Activated CD8-positive, alpha-beta T cell treated with anti-CD3 and anti-CD28 coated beads for 36 hours (primary cell): ENCODE results near the gene FRYL. TPM values are rescaled to one million over a fixed set of nuclear protein-coding genes. Genes with fewer than 3 reads are reported as not detected.

Experiments used
- ATAC-seq: fragments of 200-7000 bp; cut with Tn5 transposase; one replicate; pipeline ENCODE4 v1.10.0; 2021; ENCODE audit warnings: mild to moderate bottlenecking, moderate library complexity
- CTCF ChIA-PET: fragments of 350-600 bp; sonication (Branson Sonifier 250); formaldehyde crosslinking; loops from one replicate; lab custom pipeline; 2021; ENCODE audit warnings: antibody characterized with exemption; lab: Charles Lee
- POLR2A ChIA-PET: fragments of 350-600 bp; sonication (Branson Sonifier 250); formaldehyde crosslinking; loops from one replicate; lab custom pipeline; 2021; ENCODE audit warnings: antibody characterized with exemption; lab: Charles Lee
- DNase-seq: peaks from one replicate; pipeline ENCODE4 v3.0.0-alpha.2; 2020
- H3K27ac Mint-ChIP-seq: one replicate; pipeline ENCODE4 v1.8.0; 2021; ENCODE audit warnings: mild to moderate bottlenecking, mixed read lengths
- H3K27me3 Mint-ChIP-seq: one replicate; pipeline ENCODE4 v1.8.0; 2021; ENCODE audit warnings: mixed read lengths
- H3K36me3 Mint-ChIP-seq: one replicate; pipeline ENCODE4 v1.8.0; 2021; ENCODE audit warnings: low read depth, mixed read lengths
- H3K4me1 Mint-ChIP-seq: one replicate; pipeline ENCODE4 v1.8.0; 2021; ENCODE audit warnings: low read depth, mixed read lengths
- H3K4me3 Mint-ChIP-seq: one replicate; pipeline ENCODE4 v1.8.0; 2021; ENCODE audit warnings: mild to moderate bottlenecking, moderate library complexity, mixed read lengths
- H3K9me3 Mint-ChIP-seq: one replicate; pipeline ENCODE4 v1.8.0; 2021; ENCODE audit warnings: mixed read lengths
- intact Hi-C: fragments of 100-400 bp; cut with micrococcal nuclease; formaldehyde crosslinking; loops from one replicate; pipeline ENCODE4 v1.10.0; 2022
- total RNA-seq, 2 experiments: library from RNA; stranded (reverse); gene quantifications; one replicate each; pipeline ENCODE4 v1.2.3, GENCODE V29; 2021
- TF ChIP-seq, protein P1 (sequence below): fragments of 200-600 bp; IDR thresholded peaks from one replicate; pipeline ENCODE4 v1.8.0; 2022; ENCODE audit warnings: antibody characterized with exemption, mild to moderate bottlenecking

Gene FRYL
- total RNA-seq, 2 experiments from 2014 or later: 66.6 to 73.2 TPM

GRCh38 chr4:48493452-48494100 lies 286.5 kb downstream of the FRYL start:
- ChIA-PET CTCF (interaction anchor here (1.3 kb wide), 1 partner anchor 47 kb away, joined by 4 read pairs; no protein-coding TSS in a partner anchor), POLR2A (interaction anchor here (0.7 kb wide), 1 partner anchor 322 kb away, joined by 3 read pairs; no protein-coding TSS in a partner anchor)
- Mint-ChIP-seq H3K27me3 (peaks cover 28% of the 10 kb centered on the region), H3K27ac (no peak overlapping the region), H3K9me3 (no peaks in the 10 kb centered on the region), H3K36me3 (peaks cover under 1% of the 10 kb centered on the region), H3K4me3 (no peak overlapping the region), H3K4me1 (peaks cover under 1% of the 10 kb centered on the region)
- ATAC-seq (no peak), DNase-seq (no peak)
- intact Hi-C loops: no loop called here
- TF ChIP-seq, protein P1, sequence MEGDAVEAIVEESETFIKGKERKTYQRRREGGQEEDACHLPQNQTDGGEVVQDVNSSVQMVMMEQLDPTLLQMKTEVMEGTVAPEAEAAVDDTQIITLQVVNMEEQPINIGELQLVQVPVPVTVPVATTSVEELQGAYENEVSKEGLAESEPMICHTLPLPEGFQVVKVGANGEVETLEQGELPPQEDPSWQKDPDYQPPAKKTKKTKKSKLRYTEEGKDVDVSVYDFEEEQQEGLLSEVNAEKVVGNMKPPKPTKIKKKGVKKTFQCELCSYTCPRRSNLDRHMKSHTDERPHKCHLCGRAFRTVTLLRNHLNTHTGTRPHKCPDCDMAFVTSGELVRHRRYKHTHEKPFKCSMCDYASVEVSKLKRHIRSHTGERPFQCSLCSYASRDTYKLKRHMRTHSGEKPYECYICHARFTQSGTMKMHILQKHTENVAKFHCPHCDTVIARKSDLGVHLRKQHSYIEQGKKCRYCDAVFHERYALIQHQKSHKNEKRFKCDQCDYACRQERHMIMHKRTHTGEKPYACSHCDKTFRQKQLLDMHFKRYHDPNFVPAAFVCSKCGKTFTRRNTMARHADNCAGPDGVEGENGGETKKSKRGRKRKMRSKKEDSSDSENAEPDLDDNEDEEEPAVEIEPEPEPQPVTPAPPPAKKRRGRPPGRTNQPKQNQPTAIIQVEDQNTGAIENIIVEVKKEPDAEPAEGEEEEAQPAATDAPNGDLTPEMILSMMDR: no peak

DNA sequence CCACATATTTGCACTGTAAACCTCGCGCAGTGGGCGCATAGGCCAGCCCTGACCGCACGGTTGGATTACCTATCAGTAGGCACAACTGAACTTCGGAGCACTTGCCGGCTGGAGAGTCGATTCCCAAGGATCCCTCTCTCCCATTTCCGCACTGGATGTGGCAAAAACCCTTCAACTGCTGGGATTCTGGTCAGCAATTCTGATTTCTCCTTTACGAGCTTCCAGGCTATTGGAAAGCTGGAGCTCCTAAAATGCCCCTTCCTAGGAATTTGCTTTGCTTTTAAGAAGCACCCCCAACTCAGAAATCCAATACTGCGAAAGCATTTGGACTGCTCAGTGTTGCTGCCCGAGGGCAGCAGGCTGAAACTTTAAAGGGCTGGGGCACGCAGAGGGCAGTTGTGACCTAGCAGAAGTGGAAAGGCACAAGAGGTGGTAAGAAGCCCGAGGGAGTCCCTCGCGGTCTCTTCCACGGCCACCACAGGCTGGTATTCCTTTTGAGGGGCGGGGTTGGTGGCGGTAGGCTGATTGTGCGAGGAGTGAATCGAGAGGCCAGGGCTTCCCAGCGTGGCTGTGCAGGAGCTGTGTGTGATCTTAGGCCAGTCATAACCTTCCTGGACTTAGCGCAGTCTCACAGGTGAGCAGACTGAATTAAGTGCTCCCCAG lies 288.4 kb downstream of the FRYL start:
- H3K9me3 Mint-ChIP-seq: no peaks in the 10 kb centered on the region
- H3K4me3 Mint-ChIP-seq: no peak overlapping the region
- no peak overlapping the region for H3K27ac Mint-ChIP-seq
- ChIA-PET CTCF (no interaction called here), POLR2A (no interaction called here)
- H3K27me3 Mint-ChIP-seq: peaks cover 41% of the 10 kb centered on the region
- no peaks in the 10 kb centered on the region for H3K36me3 Mint-ChIP-seq
- DNase-seq: no peak
- no peak for ATAC-seq
- H3K4me1 Mint-ChIP-seq: no peaks in the 10 kb centered on the region
- TF ChIP-seq, protein P1: no peak
- intact Hi-C loops: no loop called here

GRCh38 chr4:48490680-48491513 lies 289.2 kb downstream of the FRYL start:
- ATAC-seq (peak; percentile 29), DNase-seq (peak; percentile 24)
- Mint-ChIP-seq H3K27me3 (peaks cover 43% of the 10 kb centered on the region), H3K4me1 (no peaks in the 10 kb centered on the region), H3K36me3 (no peaks in the 10 kb centered on the region), H3K27ac (no peak overlapping the region), H3K9me3 (no peaks in the 10 kb centered on the region), H3K4me3 (no peak overlapping the region)
- TF ChIP-seq, protein P1: no peak
- CTCF ChIA-PET: no interaction called here
- intact Hi-C loops: no loop called here
- POLR2A ChIA-PET: no interaction called here

DNA sequence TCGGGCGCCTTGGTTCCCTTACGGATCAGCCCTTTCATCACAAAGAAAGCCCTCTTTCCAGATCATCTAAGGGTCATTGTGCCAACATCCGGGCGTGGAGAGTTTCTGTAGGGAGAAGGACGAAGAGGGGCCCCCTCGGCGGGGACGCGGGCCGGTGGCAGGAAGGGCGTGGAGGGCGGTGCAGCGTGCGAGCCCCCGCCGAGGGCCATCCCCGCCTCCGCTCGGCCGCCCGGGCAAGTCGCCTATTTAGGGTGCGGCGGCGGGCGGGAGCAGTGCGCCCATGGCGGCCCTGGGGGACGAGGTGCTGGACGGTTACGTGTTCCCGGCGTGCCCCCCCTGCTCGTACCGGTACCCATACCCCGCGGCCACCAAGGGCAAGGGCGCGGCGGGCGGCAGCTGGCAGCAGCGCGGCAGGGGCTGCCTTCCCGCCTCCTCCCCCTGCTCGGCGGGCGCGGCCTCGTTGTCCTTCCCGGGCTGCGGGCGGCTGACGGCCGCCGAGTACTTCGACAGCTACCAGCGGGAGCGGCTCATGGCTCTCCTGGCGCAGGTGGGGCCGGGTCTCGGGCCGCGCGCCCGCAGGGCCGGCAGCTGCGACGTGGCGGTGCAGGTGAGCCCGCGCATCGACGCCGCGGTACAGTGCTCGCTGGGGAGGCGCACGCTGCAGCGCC lies 289.9 kb downstream of the FRYL start, which contains the start of gene ZAR1:
Gene ZAR1, plus strand, starts transcription at position 241 of the 668 bp plus-strand sequence. Its CDS starts 40 bp downstream, at position 281.
- Mint-ChIP-seq H3K36me3 (no peaks in the 10 kb centered on the region), H3K9me3 (no peaks in the 10 kb centered on the region), H3K4me3 (peak within 1 kb of the TSS; percentile 46), H3K27me3 (peaks cover 48% of the 10 kb centered on the region), H3K27ac (no peak within 1 kb of the TSS), H3K4me1 (no peaks in the 10 kb centered on the region)
- TF ChIP-seq, protein P1: no peak
- intact Hi-C loops: no loop called here
- POLR2A ChIA-PET: no interaction called here
- ATAC-seq: peak; percentile 43
- DNase-seq: no peak
- CTCF ChIA-PET: no interaction called here
